Activated CD4-positive, alpha-beta T cell treated with anti-CD3 and anti-CD28 coated beads, Interleukin-2, amount 10 ng/mL, durations not matched to agents 7 days and 5 days (primary cell): Measurements from ENCODE around the gene ZNF552. TPM values are rescaled to one million over a fixed set of nuclear protein-coding genes. Genes with fewer than 3 reads are reported as not detected.
"Not testable (repeated sequence)": the region's sequence is repeated elsewhere in the genome, so short reads cannot be mapped to it uniquely, and the experiment has no call there.

Source experiments
- CTCF ChIA-PET: fragments of 350-600 bp; sonication (Branson Sonifier 250); formaldehyde crosslinking; loops from one replicate; lab custom pipeline; 2021; ENCODE audit warnings: antibody characterized with exemption; lab: Charles Lee
- POLR2A ChIA-PET: fragments of 350-600 bp; sonication (Branson Sonifier 250); formaldehyde crosslinking; loops from one replicate; lab custom pipeline; 2021; ENCODE audit warnings: antibody characterized with exemption; lab: Charles Lee
- DNase-seq: peaks from one replicate; pipeline ENCODE4 v3.0.0-alpha.2; 2020
- H3K27ac Mint-ChIP-seq: one replicate; pipeline ENCODE4 v1.8.0; 2021; ENCODE audit warnings: mild to moderate bottlenecking, moderate library complexity, mixed read lengths
- H3K27me3 Mint-ChIP-seq: one replicate; pipeline ENCODE4 v1.8.0; 2021; ENCODE audit warnings: mixed read lengths
- H3K36me3 Mint-ChIP-seq: one replicate; pipeline ENCODE4 v1.8.0; 2021; ENCODE audit warnings: low read depth, mixed read lengths
- H3K4me1 Mint-ChIP-seq: one replicate; pipeline ENCODE4 v1.8.0; 2021; ENCODE audit warnings: mixed read lengths
- H3K4me3 Mint-ChIP-seq: one replicate; pipeline ENCODE4 v1.8.0; 2021; ENCODE audit warnings: mild to moderate bottlenecking, moderate library complexity, mixed read lengths
- H3K9me3 Mint-ChIP-seq: one replicate; pipeline ENCODE4 v1.8.0; 2021; ENCODE audit warnings: mixed read lengths
- total RNA-seq, 2 experiments: library from RNA; stranded (reverse); gene quantifications; one replicate each; pipeline ENCODE4 v1.2.3, GENCODE V29; 2021

Gene ZNF552
- total RNA-seq = 10 to 100 TPM in 1 of 2 experiments, 1 to 10 TPM in 1; 8.7 to 10.0 TPM

GRCh38 chr19:57814505-57815246 is at the start of gene ZNF552:
Gene ZNF552, minus strand, starts transcription at chr19:57814913. Its CDS starts 170 bp downstream, at chr19:57814743.
- POLR2A ChIA-PET = no interaction called here
- Mint-ChIP-seq H3K27ac (peak within 1 kb of the TSS; percentile 94), H3K9me3 (no peaks in the 10 kb centered on the region), H3K27me3 (no peaks in the 10 kb centered on the region), H3K4me1 (peaks cover 48% of the 10 kb centered on the region), H3K4me3 (peak within 1 kb of the TSS; percentile 95), H3K36me3 (peaks cover 32% of the 10 kb centered on the region)
- peak; percentile 83 for DNase-seq
- CTCF ChIA-PET = interaction anchor here (1.0 to 1.7 kb wide), 2 partner anchors 14 to 30 kb away, joined by 3 read pairs; no protein-coding TSS in a partner anchor

- H3K27ac Mint-ChIP-seq, H3K4me3 Mint-ChIP-seq, POLR2A ChIA-PET, DNase-seq, H3K27me3 Mint-ChIP-seq, H3K4me1 Mint-ChIP-seq: not testable (repeated sequence)
- CTCF ChIA-PET = interaction anchor here (1.4 kb wide), 1 partner anchor 10 kb away, joined by 5 read pairs; no protein-coding TSS in a partner anchor
- Mint-ChIP-seq H3K9me3 (peaks cover 27% of the 10 kb centered on the region), H3K36me3 (peaks cover 88% of the 10 kb centered on the region)
Measured at GRCh38 chr19:57862351-57862750, 47.6 kb upstream of the ZNF552 start.

GRCh38 chr19:57854117-57854516 is 39.4 kb upstream of the ZNF552 start:
- H3K27me3 Mint-ChIP-seq, POLR2A ChIA-PET, H3K4me3 Mint-ChIP-seq, DNase-seq, H3K27ac Mint-ChIP-seq, CTCF ChIA-PET: not testable (repeated sequence)
- Mint-ChIP-seq H3K4me1 (peaks cover 24% of the 10 kb centered on the region), H3K9me3 (peaks cover 18% of the 10 kb centered on the region), H3K36me3 (peaks cover 81% of the 10 kb centered on the region)

- H3K27ac Mint-ChIP-seq, POLR2A ChIA-PET, H3K27me3 Mint-ChIP-seq, H3K4me3 Mint-ChIP-seq, DNase-seq: not testable (repeated sequence)
- Mint-ChIP-seq H3K4me1 (peaks cover 30% of the 10 kb centered on the region), H3K36me3 (peaks cover 74% of the 10 kb centered on the region), H3K9me3 (peaks cover 14% of the 10 kb centered on the region)
- CTCF ChIA-PET = interaction anchor here (0.6 kb wide), 1 partner anchor 1714 kb away, joined by 3 read pairs; no protein-coding TSS in a partner anchor
Measured at GRCh38 chr19:57851812-57852603, 37.3 kb upstream of the ZNF552 start.

DNA sequence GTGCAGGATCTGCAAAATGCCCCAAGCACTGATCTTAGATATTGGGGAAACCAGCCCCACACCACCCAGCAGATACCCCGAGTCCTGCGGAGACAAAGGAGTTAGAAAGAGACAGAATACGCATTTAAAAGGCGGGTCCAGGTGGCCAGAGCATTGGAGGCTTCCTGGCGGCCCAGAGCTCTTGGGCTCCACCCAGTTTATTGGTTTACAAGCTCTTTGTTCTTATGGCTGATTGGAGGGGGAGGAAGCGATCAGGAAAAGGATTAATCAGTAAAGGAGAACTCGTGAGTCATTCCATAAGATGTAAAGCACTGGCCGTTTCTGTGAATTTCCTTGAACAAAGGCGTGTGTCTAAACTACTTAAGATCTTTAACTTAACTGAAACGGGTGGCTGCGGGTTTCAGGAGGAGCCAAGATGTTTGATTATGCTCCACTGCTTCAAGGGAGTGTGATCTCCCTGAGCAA is 35.9 kb upstream of the ZNF552 start:
- ChIA-PET POLR2A (interaction anchor here (0.6 kb wide), 1 partner anchor 31 kb away, joined by 9 read pairs; no protein-coding TSS in a partner anchor), CTCF (no interaction called here)
- no peak for DNase-seq
- peaks cover 12% of the 10 kb centered on the region for H3K9me3 Mint-ChIP-seq
- peak overlapping the region; percentile 84 for H3K4me3 Mint-ChIP-seq
- H3K27me3 Mint-ChIP-seq = no peaks in the 10 kb centered on the region
- H3K36me3 Mint-ChIP-seq = peaks cover 66% of the 10 kb centered on the region
- peaks cover 35% of the 10 kb centered on the region for H3K4me1 Mint-ChIP-seq
- H3K27ac Mint-ChIP-seq = peak overlapping the region; percentile 89

DNA sequence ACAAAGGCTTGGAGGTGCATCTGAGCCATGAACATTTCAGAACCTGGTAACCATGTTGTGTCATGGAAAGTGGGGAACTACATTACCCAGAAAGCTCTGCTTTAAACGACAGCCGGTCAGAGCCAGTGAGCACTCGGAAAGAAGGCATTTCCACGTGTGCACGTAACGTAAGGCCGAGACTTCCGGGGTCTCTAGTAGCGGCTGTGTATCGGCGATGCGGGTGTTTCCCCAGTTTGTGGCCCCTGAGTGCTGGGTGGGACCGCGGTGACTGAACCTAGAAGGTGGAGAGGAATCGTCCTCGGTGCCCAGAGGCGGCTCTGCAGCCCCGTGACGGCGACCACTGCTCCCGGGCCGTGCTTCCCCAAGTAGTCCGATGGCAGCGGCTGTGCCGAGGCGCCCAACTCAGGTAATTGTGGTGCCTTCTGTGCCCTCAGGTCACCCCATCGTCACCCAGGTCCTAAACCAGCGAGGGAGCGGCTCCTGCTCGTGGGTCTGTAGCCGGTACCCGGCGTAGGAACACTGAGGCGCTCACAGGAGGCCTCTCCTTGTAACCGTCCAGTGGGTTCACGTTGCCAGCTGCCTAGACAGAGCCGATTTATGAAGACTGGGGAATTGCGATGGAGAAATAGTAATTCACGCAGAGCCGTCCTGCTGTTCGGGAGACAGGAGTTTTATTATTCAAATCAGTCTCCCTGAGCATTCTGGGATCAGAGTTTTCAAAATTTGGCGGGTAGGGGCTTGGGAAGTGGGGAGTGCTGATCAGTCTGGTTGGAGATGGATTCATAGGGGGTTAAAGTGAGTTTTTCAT is 35.2 kb upstream of the ZNF552 start, which contains the start of gene ZNF587:
Gene ZNF587 (plus strand): TSS at position 194 of the 808 bp plus-strand sequence. CDS start 180 bp downstream, at position 374.
- Mint-ChIP-seq H3K36me3 (peaks cover 66% of the 10 kb centered on the region), H3K4me1 (peaks cover 35% of the 10 kb centered on the region), H3K9me3 (peaks cover 11% of the 10 kb centered on the region), H3K27ac (peak within 1 kb of the TSS; percentile 89), H3K4me3 (peak within 1 kb of the TSS; percentile 84)
- ChIA-PET POLR2A (interaction anchor here (0.6 kb wide), 1 partner anchor 31 kb away, joined by 9 read pairs; no protein-coding TSS in a partner anchor), CTCF (interaction anchor here (1.4 kb wide), 1 partner anchor 30 kb away, joined by 6 read pairs; no protein-coding TSS in a partner anchor)
- peak; percentile 88 for DNase-seq
- not testable (repeated sequence) for H3K27me3 Mint-ChIP-seq

DNA sequence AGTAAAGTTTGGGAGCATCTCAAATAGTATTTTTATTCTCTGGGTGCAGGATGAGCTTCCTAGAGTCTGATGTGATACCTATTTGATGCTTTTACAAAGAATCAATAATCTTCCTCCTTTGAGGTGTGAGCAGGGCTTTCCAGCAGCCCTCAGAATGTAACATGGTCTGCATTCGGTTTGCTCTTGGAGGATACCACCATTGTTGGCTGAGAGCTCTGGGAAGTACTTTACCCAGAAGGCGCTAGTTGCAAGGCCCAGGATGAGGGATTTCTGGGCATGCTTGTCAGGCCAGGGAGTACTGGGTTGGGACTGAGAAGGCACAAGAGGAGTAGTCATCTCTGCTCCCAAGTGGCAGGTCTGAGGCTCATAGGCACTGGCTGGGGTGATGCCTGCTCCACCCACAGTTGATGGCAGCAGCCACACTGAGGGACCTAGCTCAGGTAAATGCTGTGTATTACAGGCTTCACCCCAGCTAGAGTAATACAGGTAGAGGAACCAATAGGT is 34.5 kb upstream of the ZNF552 start:
- Mint-ChIP-seq H3K4me1 (peaks cover 35% of the 10 kb centered on the region), H3K4me3 (peak overlapping the region; percentile 84), H3K27ac (peak overlapping the region; percentile 89), H3K9me3 (peaks cover 11% of the 10 kb centered on the region), H3K36me3 (peaks cover 66% of the 10 kb centered on the region)
- DNase-seq, POLR2A ChIA-PET, H3K27me3 Mint-ChIP-seq: not testable (repeated sequence)
- CTCF ChIA-PET = interaction anchor here (1.4 kb wide), 1 partner anchor 30 kb away, joined by 6 read pairs; no protein-coding TSS in a partner anchor

GRCh38 chr19:57847164-57847563 is 32.5 kb upstream of the ZNF552 start:
- DNase-seq, H3K27me3 Mint-ChIP-seq, H3K4me3 Mint-ChIP-seq, H3K9me3 Mint-ChIP-seq, CTCF ChIA-PET, POLR2A ChIA-PET, H3K27ac Mint-ChIP-seq: not testable (repeated sequence)
- H3K4me1 Mint-ChIP-seq = peaks cover 33% of the 10 kb centered on the region
- peaks cover 62% of the 10 kb centered on the region for H3K36me3 Mint-ChIP-seq

DNA sequence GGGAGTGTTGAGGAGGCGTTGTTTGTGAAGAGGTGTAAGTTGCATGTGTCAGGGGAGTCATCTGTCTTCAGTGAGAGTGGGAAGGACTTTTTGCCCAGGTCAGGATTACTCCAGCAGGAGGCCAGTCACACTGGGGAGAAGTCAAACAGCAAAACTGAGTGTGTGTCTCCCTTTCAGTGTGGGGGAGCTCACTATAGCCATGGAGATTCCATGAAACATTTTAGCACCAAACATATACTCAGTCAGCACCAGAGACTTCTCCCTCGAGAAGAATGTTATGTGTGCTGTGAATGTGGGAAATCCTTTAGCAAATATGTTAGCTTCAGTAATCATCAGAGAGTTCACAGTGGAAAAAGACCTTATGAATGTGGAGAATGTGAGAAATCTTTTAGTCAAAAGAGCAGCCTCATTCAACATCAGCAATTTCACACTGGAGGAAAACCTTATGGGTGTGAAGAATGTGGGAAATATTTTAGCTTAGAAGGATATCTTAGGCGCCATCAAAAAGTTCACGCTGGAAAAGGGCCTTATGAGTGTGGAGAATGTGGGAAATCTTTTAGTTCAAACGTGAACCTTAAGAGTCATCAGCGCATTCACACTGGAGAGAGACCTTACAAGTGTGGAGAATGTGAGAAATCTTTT is 26.5 kb upstream of the ZNF552 start:
- DNase-seq = no peak
- Mint-ChIP-seq H3K4me1 (peaks cover 19% of the 10 kb centered on the region), H3K27ac (peak overlapping the region; percentile 25), H3K4me3 (no peak overlapping the region), H3K9me3 (no peaks in the 10 kb centered on the region), H3K27me3 (no peaks in the 10 kb centered on the region), H3K36me3 (peaks cover 66% of the 10 kb centered on the region)
- ChIA-PET CTCF (no interaction called here), POLR2A (no interaction called here)

DNA sequence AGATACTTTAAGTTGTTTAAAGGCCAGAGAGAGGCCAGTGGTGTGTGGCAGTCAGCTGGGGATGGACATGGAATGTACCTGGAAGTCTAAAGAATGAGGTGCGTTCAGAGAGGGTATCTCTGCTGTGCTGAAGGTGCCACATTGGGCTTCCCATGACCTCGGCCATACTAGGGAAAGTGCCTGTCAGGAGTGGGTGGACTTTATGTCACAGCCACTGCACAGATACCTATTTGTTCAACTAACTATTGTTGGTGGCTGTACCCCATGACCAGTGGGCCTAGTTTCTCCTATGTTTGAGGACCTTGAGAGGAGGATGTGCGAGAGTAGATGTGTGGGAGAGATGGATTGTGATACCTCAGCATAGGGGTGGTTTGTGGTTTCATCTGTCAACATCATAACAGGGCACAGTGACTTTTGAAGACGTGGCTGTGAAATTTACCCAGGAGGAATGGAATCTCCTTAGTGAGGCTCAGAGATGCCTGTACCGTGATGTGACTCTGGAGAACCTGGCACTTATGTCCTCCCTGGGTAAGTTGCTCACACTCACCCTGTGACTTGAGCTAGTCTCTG is 24.0 kb upstream of the ZNF552 start:
- H3K27me3 Mint-ChIP-seq, CTCF ChIA-PET, H3K4me3 Mint-ChIP-seq, POLR2A ChIA-PET, DNase-seq, H3K9me3 Mint-ChIP-seq: not testable (repeated sequence)
- H3K4me1 Mint-ChIP-seq = peaks cover 16% of the 10 kb centered on the region
- H3K36me3 Mint-ChIP-seq = peaks cover 52% of the 10 kb centered on the region
- peak overlapping the region; percentile 68 for H3K27ac Mint-ChIP-seq

GRCh38 chr19:57836991-57837390 is 22.3 kb upstream of the ZNF552 start:
- DNase-seq, H3K27ac Mint-ChIP-seq, H3K9me3 Mint-ChIP-seq, H3K27me3 Mint-ChIP-seq, H3K4me3 Mint-ChIP-seq, POLR2A ChIA-PET: not testable (repeated sequence)
- peaks cover 18% of the 10 kb centered on the region for H3K4me1 Mint-ChIP-seq
- CTCF ChIA-PET = interaction anchor here (0.6 kb wide), 1 partner anchor 653 kb away, joined by 3 read pairs; no protein-coding TSS in a partner anchor
- H3K36me3 Mint-ChIP-seq = peaks cover 43% of the 10 kb centered on the region
